ENCODE data around the gene SNTG2.
"Not testable (repeated sequence)": the region's sequence is repeated elsewhere in the genome, so short reads cannot be mapped to it uniquely, and the experiment has no call there.

The SNTG2 gene

DNA sequence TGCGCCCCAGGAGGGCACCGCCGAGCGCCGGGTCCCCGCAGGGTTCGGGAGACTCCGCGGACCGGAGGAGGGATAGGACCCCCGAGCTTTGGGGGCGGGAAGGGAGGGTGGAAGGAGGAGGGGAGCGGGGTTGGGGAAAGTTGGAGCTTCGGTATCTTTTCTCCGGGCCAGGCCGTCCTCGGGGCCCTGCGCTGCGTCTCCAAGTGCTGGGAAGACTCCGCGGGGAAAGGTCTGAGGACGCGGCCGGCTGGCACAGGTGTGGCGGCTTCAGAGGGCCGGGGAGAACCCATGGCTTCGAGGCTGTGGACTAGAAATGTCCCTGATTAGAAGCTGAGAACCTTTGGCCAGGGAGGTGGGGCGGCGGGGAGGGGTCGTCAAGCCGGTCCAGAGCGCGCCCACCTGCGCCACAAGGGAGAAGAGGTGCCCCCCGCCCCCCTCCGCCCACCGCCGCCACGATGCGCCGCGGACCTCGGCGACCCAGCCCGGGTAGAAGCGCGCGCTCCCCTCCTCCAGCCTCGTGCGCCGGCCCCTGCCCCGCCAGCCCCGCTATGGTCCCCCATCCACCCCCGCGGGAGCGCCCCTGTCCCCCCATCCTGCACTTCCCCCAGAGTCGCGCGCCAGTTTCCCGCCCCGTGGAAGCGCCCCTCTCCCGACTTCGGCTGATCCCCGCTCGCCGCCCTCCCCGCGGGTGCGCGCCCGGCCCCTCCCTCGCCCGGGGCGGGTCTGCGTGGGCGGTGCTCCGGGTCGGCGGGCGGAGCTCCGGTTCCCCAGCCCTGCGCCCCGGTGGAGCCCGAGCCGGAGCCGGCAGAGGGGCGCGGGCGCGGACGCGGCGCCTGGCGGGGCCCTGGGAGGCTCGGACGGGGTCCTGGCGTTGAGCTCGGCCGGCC is at the start of gene SNTG2:
Gene SNTG2, plus strand, starts transcription at position 770 of the 887 bp plus-strand sequence. CDS start 148 bp downstream, outside the sequence.
- DNase-seq, result peak; percentile 55

DNA sequence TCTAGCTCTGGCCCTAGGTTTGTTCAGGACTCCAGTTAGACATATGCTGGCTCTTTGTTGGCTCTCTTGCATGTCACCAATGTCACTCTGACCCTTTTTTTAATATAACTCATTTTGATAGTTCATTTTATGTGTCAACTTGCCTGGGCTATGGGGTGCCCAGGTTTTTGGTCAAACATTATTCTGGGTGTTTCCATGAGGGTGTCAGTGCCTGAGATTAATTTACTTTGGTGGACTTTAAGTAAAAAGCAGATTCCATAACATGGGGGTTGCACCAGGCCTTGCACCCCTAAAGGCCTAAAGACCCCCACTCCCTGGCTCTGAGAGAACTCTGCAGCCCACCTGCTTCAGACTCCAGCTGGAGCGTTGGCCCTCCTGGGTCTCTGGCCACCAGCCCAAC is 48.1 kb upstream of the SNTG2 start:
- DNase-seq, result no peak

DNA sequence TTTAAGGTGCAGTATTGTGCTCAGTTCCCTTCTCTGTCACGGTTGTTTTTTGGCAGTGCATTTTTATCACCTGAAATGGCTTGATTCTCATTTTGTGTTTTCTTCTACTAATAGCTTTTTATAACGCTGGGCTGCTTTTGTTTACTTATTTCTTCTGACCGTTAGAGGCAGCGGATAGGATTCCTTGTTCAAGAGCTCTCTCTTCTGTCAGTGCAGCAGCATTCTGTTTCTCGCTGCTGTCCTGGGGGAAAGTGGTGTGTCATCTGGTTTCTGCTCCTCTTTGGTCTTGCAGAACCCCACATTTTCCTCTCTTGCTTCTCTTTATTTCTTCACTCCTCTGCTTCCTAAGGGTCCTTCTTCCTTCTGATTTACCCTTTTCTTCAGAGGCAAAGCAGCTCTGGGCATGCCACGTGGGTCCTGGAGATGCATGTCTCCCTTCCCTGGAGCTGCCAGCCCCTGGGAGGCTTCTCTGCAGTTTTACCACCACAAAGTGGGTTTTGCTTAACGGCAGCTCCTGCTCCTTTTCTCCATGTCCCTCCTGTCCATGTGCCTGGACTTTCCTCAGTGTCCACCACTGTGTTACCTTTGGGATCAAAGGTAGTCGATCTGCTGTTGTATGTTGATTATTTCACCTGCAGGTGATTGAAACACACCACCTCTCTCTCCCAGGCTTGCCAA is 47.3 kb upstream of the SNTG2 start:
- no peak for DNase-seq

DNA sequence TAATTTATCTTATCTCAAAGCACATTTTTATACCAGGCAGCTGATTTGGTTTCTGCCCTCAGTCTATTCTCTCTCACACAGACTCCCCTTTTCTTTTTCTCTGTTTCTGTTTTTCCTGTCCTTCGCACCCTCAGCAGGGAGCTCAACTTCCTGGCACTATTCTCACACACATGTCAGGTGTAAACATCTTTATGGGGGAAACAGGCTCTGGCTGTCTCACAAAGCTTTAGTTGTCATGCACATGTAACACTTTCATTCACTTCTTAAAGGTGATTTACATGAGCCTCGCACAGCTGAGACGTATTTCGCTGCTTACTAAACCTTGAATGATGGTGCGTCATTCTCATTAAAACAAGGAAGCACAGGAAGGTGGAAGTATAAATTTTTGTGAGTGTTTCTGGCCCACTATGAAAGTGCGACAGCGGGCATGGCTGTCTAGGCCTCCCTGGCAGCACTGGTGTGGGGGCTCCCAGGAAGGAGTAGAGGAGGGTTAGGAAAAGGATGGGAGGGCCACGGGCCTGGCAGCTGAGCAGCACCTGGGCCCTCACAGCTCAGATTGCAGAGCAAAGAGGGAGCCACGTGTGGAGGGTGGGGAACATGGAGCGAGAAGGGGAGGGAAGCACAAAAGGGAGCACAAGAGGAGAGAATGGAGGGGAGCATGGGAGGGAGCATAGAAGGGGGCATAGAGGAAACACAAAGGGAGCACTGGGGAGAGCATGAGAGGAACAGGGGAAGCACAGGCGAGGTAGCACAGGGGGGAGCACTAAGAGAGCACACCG is 46.2 kb upstream of the SNTG2 start:
- no peak for DNase-seq

DNA sequence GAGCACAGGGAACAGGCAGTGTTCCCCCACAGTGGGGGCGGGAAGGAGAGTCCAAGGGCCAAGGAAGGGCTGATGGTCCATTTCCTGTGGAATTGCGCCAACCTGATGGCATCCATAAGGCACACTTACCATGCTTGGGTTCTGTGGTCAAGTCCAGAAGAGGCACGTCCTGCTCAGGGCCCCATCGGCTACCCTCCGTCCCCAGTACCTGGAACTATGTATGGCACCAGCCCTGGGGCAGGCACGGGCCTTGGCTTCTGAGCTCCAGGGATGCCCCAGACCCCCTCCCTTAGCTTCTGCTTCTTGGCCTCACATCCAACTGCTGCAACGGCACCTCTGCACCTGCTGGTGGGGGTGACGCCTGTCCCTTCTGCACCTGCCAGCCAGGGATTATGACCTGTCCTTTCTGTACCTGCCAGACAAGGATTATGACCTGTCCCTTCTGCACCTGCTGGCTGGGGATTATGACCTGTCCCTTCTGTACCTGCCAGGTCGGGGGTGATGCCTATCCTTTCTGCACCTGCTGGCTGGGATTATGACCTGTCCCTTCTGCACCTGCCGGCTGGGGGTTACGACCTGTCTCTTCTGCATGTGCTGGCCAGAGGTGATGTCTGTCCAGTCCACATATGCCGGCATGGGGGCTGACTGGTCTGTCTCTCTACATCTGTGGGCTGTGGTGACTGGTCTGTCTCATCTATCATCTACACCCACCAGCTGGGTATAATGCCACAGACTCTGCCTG is 45.4 kb upstream of the SNTG2 start:
- DNase-seq, result no peak

DNA sequence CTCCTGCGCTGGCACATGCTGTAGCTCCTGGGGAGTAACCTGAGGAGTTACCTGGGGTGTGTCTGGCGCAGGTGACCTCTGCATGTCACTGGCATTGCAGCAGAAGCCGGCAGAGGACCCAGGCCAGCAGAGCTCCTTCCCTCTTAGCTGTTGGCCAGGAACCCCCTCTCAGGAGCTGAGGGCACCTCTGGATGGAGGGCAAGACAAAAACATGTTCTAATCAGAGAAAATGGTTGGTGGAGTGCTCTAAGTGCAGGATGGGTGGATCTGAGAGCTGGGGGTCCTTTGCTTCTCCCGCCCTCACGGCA is 44.9 kb upstream of the SNTG2 start:
- DNase-seq, result no peak

DNA sequence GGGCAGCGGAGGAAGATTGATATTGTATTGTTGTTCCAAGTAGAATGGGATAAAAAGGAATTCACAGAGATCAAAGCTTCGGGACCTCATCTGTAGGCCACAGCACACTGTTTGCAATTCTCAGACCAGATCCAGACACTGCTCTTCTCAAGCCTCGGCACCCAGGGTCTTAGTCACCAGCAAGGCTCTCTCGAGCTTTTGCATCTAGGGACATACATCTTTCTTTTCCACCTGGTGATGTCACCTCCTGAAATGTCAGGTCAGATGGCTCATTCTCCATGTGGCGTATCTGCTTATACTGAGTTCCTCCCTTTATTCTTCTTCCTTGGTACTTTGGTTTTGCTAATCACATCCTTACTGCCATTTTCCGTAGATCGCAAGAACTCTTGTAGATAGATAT is 42.9 kb upstream of the SNTG2 start:
- DNase-seq, result no peak

DNA sequence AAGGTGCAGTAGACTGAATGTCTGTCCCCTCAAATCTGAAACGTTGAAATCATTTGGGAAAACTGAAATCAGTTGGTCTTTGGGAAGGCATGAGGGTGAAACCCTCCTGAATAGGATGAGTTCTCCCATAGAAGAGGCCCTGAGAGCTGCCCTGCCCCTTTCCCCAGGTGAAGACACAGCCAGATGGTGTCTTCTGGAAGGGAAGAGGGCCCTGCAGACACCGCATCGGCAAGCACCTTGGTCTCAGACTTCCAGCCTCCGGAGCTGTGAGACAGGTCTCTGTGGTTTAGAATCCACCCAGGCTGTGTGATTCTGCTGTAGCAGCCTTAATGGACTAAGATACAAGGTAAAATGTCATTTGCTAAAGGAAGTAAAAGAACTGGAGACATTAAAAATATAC is 42.1 kb upstream of the SNTG2 start:
- no peak for DNase-seq

DNA sequence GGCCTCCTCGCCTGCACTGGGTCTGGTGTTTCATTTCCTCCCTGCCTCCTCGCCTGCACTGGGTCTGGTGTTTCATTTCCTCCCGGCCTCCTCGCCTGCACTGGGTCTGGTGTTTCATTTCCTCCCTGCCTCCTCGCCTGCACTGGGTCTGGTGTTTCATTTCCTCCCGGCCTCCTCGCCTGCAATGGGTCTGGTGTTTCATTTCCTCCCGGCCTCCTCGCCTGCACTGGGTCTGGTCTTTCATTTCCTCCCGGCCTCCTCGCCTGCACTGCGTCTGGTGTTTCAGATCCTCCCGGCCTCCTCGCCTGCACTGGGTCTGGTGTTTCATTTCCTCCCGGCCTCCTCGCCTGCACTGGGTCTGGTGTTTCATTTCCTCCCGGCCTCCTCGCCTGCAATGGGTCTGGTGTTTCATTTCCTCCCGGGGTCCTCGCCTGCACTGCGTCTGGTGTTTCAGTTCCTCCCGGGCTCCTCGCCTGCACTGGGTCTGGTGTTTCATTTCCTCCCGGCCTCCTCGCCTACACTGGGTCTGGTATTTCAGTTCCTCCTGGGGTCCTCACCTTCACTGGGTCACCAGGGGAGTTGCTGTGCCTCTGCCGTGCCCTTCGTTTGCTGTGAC is 40.8 kb upstream of the SNTG2 start:
- DNase-seq, result not testable (repeated sequence)

DNA sequence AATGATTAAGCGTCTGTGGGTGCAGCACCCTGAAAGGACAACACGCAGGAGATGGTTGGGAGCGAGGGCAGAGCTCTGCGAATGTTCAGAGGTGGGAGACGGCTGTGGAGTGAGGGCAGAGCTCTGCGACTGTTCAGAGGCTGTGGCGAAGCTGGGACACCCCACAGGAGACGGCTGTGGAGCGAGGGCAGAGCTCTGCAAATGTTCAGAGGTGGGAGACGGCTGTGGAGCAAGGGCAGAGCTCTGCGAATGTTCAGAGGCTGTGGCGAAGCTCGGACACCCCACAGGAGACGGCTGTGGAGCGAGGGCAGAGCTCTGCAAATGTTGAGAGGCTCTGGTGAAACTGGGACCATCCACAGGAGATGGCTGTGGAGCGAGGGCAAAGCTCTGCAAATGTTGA is 40.0 kb upstream of the SNTG2 start:
- no peak for DNase-seq

DNA sequence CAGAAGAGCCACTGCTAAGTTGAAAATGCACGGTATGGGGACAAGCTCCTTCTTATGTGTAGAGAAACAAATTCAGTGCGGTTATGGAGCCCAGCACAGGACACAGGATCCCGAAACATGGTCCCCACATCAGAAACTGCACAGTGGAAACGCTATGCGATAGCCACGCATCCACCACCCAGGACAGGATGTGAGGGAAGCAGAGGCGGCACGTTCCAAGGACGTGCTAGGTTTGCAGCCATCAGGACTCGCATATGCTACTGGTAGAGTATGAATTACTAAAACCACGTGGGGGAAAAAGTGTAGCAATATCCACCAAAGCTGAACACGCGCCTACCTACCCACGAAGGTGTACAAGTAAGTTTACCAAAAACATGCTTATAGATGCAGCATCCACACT is 34.7 kb upstream of the SNTG2 start:
- no peak for DNase-seq

DNA sequence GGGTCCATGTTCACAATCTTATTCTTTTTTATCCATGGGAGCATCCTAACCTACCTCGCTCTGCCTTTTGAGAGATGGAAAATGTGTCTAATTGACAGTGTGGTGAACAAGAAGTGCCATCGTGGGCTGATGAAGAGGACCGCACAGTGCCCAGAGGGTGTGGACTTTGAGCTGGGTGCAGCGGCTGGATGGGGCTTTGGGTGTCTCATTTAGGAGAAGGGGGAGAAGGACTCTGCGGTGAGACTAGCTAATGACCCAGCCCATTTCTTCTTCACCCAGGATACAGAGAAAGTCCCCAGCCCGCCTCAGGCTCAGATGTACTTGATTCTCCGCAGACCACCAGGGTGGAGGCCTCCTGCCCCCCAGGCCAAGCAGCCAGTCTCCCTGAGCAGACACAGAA is 33.7 kb upstream of the SNTG2 start:
- no peak for DNase-seq

DNA sequence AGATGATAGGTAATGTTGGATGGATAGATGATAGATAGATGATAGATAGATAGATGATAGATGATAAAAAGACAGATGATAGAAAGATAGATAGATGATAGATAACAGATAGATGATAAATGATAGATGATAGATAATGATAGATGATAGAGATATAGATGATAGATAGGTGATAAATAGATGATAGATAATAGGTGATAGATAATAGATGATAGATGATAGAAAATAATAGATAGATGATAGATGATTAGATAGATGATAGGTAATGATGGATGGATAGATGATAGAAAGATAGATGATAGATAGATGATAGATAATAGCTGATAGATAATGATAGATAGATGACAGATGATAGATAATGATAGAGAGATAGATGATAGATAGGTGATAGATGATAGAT is 31.0 kb upstream of the SNTG2 start:
- DNase-seq, result no peak

DNA sequence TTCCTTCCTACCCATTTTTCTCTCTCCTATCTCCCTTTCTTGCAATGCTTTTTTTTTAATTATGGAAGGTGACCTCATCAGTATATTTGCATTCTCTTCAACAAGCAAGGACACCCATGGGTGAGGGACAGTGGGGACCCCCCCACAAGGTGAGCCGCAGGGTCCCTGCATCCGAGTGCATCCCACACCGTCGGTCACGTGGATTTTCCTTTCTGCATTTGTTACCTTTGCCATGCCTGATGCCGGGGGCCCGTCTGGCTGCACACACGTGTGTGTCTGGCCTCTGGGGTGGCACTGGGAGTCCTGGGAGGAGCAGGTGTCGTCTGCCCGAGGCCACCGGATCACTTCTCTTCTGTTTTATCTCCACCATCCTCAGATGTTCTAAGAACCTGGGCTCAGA is 30.1 kb upstream of the SNTG2 start:
- DNase-seq, result no peak

DNA sequence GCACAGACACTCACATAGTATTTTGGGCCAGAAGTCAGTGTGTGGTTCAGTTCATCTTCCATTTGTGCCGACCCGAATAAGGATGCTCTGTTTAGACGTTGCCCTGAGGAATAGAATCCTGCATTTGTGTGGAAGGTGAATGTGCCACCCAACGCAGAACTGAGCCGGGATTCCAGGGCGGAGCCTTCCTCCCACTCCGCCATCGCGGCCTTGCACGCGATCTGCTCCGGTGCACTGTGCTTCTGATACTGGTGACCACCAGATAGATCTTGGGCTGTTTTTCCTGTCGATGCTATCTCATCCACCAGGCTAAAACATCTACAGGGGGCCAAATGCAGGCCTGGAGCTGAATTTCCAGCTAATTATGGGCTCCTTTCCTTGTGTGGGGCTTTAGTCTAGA is 29.6 kb upstream of the SNTG2 start:
- DNase-seq, result no peak

DNA sequence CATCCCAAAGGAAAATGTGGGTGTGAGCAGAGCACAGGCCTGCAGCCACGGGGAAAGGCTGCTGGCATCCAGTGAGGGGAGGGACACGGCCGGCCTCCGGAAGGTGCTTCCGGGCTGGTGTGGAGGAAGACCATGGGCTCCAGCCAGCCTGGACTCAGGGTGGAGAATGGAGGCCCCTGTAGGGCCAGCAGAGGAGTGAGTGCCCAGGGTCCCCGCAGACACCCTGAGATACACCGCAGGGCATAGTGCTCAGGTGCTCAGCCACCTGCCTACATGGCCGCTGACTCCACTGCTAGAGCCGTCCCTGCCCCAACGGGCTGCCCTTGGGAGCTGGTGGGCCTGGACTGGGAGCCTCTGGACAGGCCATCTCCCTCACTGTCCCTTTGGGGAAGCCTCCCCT is 28.5 kb upstream of the SNTG2 start:
- DNase-seq, result no peak

DNA sequence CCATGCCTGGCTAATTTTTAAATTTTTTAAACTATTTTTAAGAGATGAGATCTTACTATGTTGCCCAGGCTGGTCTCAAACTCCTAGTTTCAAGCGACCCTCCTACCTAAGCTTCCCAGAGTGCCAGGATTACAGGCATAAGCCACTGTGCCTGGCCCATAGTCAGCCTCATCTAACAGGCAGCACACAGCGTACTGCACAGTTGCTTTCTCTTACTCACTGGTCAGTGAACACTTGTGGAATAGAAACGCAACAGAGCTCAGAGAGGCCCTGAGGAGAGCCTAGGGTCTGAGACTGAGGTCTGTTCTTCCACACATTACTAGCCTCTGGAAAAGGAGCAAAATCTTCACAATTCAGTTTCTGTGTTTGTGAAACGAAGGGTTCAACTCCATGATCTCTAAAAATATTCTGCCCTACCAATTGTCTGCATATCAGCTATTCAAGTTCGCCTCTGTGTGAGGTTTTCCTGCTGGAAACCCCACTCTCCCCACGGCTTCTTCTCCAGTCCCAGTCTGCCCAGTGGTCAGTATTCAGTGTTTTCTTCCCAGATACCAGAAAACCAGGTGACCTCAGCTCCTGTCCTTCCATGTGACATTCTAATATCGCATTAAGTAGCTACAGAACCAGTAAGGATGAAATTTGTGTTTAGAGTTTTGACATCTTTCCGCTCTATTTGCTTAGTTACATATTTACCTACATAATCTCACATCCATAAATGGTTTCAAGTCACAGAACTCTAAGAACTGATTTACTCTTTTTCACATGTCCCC is 26.6 kb upstream of the SNTG2 start:
- no peak for DNase-seq

DNA sequence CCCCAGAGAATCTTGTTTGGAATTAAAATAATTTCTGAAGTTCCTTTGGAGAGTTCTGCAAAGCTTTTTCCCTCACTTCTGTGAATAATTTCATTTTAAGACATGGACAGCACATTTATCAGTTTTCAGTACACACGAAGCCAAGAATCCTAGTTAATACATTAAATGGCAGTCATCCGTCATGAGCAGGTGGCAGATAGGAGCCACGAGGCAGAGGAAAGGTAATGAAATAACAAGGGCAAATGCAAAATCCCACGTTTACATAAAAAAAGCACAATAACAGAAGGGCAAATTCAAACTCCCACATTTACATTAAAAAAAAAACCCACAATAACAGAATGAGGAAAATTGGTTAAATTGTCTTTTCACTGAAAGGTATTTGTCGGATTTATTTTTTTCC is 25.9 kb upstream of the SNTG2 start:
- DNase-seq, result no peak

DNA sequence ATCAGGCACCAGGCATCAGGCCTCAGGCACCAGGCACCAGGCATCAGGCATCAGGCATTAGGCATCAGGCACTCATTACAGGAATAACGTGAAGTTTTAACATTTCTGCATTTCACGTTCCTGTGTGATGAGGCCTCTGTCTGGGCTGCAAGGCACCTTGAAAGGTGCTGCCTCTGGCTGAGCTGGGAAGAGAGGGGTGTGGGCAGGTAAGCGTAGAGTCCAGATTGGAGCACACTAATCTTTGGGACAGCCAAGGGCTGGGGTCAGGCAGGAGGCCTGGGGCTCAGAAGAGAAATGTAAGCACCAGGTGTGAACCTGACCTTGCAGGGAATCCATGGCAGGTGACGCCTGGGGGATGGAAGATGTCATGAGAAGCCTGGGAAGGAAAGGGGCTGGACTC is 25.3 kb upstream of the SNTG2 start:
- DNase-seq, result no peak

DNA sequence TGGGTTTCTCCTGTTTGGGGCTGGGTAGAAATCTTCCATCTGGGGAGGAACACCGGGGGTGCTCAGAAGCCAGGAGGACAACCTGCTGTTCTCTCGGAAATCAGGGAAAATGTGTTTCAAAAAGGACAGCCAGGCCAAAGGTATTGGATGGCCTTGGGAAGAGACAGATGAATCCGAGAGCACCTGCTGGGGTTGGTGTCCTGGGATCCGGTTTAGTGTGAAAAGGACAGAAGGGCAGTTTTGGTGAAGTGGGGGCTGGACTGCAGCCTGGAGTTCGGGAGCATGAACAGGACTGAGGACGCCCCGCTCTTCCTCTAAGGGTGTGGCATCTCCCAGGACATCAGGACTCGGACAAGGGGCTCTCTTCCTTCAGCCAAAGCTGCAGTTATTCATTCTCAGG is 24.9 kb upstream of the SNTG2 start:
- DNase-seq, result no peak

DNA sequence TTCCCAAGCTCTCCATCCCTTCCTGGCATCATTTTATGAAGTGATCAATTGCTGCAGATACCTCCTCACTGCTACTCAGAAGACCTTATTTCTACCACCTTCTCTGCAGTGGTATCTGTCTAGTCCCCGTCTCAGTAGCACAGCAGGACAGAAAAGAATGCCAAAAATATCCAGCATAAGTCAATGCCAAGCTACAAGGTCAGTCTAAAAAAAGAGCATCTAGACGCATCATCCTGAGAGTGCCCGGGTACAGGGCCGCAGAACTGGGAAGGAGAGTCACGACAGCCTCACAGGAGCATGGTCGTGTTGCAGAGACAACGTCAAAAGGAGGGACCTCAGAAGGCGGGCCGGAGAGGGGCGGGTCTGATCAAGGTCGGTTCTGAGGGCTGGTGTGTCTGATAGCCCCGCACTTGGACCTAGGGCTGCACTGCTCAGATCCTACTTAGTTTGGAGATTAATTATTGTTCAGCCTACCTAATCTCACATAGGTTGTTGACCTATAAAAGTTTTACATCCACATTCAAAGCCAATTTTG is 24.3 kb upstream of the SNTG2 start:
- no peak for DNase-seq

DNA sequence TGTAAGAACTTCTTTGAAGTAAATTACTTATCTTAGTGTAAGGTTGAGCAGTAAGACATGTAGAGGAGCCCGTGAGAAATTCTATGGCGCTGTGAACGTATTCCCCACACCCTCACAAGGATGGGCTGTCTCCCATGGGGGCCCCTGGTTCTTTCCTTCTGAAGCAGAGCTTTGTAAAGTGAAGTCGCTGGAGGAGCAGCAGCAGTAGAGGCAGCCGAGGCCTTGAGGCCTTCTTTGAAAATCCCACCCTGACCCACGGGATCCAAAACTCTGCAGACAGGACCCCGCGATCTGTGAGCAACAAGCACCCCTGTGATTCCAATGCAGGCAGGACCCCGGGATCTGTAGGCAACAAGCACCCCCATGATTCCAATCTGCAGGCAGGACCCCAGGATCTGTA is 23.8 kb upstream of the SNTG2 start:
- no peak for DNase-seq
